Measurements from ENCODE around the gene CACNA1C.

Gene CACNA1C

GRCh38 chr12:2439332-2440100, 386.7 kb downstream of the CACNA1C start:
- DNase-seq, result no peak

DNA sequence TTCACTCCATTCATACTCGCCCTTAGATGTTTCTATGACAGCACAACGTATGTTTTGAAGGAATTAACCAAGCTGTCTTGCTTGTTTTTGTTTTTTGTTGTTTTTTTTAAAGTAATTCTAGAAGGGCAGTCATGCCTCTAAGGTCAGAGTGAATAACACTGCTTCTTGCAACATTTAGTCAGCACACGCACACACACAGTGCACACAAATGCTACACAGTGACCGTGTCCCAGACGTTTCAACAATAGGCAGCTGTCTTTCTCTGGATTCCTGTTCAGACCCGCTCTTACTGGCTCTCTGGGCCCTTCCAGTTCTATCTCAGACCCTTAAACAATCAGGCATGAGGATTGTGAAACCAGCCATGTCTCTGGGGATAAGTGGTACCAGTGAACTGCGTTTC, 391.0 kb downstream of the CACNA1C start:
- no peak for DNase-seq

GRCh38 chr12:2445968-2446367, 393.2 kb downstream of the CACNA1C start:
- no peak for DNase-seq

- DNase-seq, result no peak
These were observed 395.1 kb downstream of the CACNA1C start for GRCh38 chr12:2447861-2448260.

GRCh38 chr12:2449586-2449985, 396.8 kb downstream of the CACNA1C start:
- DNase-seq, result no peak

DNA sequence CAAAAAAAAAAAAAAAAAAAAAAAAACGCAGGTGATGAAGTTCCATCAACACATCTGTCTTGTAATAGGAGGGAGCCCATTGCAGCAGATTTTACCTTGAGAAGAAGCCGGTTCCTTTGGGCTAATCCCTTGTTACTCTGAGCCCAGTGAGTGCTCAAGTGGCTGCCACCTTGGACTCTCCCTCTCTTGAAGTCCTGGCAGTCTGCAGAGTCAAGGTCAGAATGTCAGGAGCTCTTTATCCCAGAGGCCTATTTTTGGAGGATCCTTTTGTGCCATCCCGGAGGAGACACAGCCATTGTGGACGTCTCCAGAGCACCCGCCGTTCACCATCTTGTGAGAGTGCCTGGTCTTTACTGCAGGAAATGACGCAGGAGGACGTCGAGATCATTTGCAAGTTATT, 397.8 kb downstream of the CACNA1C start:
- no peak for DNase-seq

DNA sequence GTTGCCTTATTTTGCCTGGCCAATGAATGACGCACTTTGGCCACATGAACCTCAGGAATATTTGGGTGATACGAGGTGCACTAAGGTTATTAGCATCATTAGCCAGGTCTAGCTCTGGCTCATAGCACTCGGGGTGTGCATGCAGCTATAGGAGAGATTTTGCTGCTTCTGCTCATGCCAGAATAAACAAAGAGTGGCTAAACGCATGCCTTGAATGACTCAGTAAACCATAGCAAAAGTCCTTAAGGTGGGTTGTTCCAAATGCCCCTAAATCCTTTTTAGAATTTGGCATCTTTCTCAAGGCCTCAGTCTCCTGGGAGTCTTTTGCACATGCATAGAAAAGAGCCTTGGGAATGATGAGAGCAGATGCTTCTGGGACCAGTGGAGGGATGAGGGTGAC, 398.2 kb downstream of the CACNA1C start:
- DNase-seq, result no peak

DNA sequence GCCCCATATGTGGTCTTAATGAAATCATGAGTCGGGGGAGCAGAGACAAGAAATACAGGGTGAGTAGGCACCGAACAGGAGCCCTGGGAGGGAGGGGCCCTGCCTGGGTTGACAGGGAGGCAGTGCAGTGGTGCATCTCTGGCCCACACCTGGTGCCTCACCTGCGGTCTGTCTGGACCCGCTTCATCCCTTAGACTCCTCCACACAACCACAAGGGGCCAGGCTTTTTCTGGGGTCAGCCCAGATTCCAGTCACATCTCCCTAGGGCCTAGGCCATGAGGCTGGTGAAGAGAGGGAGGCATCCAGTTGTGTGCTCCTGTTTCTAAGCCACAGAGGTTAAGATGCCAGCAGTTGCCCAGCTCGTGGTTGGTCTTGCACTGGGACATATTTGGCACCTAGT, 398.7 kb downstream of the CACNA1C start:
- no peak for DNase-seq

DNA sequence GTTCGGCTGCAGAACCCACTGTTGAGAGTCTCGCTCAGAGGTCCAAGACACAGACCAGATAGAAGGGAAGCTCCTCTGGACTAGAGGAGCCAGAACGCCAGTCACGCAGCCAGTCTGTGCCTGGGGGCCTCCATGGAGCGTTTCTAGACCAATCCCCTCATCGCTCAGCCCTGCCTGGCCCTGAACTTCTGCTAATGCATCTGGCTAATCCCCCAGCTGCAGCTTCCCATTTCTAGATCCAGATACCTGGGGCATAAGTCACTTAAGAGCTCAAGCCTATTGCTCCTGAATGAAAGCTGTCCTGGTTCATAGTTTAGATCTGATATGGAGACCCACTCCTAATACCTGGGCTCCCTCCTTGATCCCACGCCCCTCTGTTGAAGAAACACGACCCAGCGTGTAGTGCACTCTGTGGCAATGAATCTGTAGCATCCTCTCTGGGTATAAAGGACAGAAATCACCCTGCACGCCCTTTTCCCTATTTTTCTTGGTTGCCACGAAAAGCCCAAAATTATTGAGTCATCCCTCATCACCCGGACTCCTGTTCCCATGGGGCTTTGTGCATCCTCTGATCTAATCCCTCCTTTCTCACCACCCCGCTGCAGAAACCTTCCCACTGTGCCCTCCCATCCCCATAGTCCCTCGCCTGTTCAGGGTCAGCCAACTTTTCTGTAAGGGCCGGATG, 400.4 kb downstream of the CACNA1C start:
- DNase-seq, result no peak

- no peak for DNase-seq
These were observed 400.9 kb downstream of the CACNA1C start for GRCh38 chr12:2453761-2454090.

- DNase-seq, result no peak
These were observed 401.9 kb downstream of the CACNA1C start for GRCh38 chr12:2454601-2455177.

DNA sequence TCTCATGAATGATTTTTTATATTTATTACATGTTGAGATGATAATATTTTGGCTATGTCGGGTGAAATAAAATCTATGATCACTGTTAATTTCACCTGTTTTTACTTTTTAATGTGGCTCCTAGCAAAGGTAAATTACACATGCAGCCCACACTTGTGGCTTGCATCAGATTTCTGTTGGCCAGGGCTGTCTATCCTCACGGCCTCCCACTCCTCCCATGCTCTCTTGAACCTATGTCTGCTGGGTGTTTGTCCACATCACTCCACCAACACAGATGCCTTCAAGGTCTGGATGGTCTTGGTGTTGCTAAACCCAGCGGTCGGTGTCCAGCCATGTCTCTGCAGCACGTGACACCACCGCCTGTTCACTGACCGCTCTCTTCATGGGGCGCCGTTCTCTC, 402.6 kb downstream of the CACNA1C start:
- no peak for DNase-seq

GRCh38 chr12:2456122-2456812, 403.5 kb downstream of the CACNA1C start:
- DNase-seq, result no peak

- DNase-seq, result no peak
These were observed 404.0 kb downstream of the CACNA1C start for GRCh38 chr12:2456813-2457186.

DNA sequence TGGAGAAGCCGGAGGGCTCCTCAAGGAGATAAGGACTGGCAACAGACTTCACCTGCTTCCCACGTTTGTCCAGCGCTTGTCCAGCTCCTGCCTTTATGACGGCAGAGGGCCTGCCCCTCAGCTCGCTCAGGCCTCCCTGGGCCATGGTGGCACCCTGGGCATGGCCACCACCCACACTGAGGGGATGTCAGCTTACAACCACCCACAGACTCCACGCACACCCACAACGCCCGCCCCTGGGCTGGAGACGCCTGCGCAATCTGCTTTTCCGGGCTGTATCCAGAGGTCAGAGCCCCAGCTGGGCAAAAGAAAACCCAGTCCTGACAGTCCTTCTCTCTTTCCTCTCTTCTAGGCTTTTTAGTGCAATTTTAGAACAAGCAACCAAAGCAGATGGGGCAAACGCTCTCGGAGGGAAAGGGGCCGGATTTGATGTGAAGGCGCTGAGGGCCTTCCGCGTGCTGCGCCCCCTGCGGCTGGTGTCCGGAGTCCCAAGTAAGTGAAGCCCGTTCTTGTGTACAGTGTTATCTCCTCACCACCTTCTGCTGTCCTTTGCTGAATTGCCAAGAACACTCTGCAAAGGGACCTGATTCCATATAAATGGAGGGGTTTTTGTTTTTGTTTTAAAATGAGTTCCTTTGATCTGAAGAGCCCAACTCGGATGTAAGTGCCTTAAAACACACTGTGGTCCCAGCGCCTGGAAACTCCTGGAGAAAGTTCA, 404.6 kb downstream of the CACNA1C start:
- no peak for DNase-seq

GRCh38 chr12:2457933-2458414, 405.2 kb downstream of the CACNA1C start:
- DNase-seq, result no peak

GRCh38 chr12:2460051-2460670, 407.4 kb downstream of the CACNA1C start:
- no peak for DNase-seq

- DNase-seq, result no peak
These were observed 408.3 kb downstream of the CACNA1C start for GRCh38 chr12:2461046-2461445.

GRCh38 chr12:2461645-2462044, 408.9 kb downstream of the CACNA1C start:
- DNase-seq, result no peak

GRCh38 chr12:2462087-2462486, 409.3 kb downstream of the CACNA1C start:
- no peak for DNase-seq

GRCh38 chr12:2463719-2464118, 410.9 kb downstream of the CACNA1C start:
- no peak for DNase-seq

- DNase-seq, result no peak
These were observed 412.9 kb downstream of the CACNA1C start for GRCh38 chr12:2465681-2466080.

- no peak for DNase-seq
These were observed 413.4 kb downstream of the CACNA1C start for GRCh38 chr12:2466211-2466610.

Measured in stimulated activated CD8-positive, alpha-beta memory T cell treated with anti-CD3 and anti-CD28 coated beads, Interleukin-4, amount 100 ng/mL, for 48 hours (primary cell).